ENCODE results near the gene MAN2A2. TPM values are rescaled to one million over a fixed set of nuclear protein-coding genes. Genes with fewer than 3 reads are reported as not detected.
A peak's percentile ranks its signal among the peaks of the same experiment; 100 is the strongest.

MAN2A2 gene
- total RNA-seq, 4 donors from 2014 or later = 76.2 to 188 (median 141) TPM

DNA sequence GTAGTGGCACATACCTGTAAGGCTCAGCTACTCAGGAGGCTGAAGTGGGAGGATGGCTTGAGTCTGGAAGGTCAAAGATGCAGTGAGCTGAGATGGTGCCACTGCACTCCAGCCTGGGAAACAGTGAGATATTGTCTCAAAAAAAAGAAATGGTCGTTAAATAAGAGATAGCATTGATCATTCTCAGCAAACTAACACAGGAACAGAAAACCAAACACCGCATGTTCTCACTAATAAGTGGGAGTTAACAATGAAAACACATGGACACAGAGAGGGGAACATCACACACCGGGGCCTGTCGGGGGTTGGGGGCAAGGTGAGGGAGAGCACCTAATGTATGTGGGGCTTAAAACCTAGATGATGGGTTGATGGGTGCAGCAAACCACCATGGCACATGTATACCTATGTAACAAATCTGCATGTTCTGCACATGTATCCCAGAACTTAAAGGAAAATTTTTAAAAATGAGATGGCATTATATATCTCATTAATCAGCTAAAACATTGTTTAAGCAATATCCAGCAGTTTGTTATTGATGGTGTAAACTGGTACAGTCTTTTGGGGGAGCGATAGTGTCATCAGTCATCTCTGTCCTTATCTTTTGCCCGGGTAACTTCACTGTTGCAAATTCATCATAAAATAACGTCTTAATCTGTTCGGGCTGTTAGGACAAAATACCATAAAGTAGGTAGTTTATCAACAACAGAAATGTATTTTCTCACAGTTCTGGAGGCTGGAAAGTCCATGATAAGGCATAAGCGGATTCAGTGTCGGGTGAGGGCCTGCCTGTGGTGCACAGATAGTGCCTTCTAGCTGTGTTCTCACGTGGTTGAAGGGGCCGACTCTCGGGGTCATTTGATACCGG lies 1.7 kb upstream of the MAN2A2 start:
- H3K27me3 ChIP-seq = no peaks in the 10 kb centered on the region
- DNase-seq = no peak
- peaks cover 0 to 15% (median 10%) of the 10 kb centered on the region in 4 donors for H3K4me1 ChIP-seq
- H3K27ac ChIP-seq = peak overlapping the region; percentile 92 to 96 (median 94)
- peak overlapping the region in 2 of 4 donors; percentile 78 to 97 for H3K4me3 ChIP-seq
- no peaks in the 10 kb centered on the region for H3K9me3 ChIP-seq
- no peak for TF ChIP-seq CTCF (IDR thresholded peaks at IDR 0.05)
- no peak for TF ChIP-seq POLR2A (IDR thresholded peaks at IDR 0.05)
- peaks cover 0 to 15% (median 0%) of the 10 kb centered on the region in 3 donors for H3K36me3 ChIP-seq

- peaks cover 0 to 15% (median 10%) of the 10 kb centered on the region in 4 donors for H3K4me1 ChIP-seq
- peak; percentile 64 to 69 for TF ChIP-seq POLR2A (IDR thresholded peaks at IDR 0.05)
- TF ChIP-seq CTCF (IDR thresholded peaks at IDR 0.05) = peak; percentile 61 to 93 (median 84)
These were observed 862 bp upstream of the MAN2A2 start for GRCh38 chr15:90902040-90902839.

GRCh38 chr15:90903733-90904536 lies 833 bp downstream of the MAN2A2 start:
- H3K27ac ChIP-seq = peak overlapping the region; percentile 92 to 96 (median 94)
- TF ChIP-seq CTCF (IDR thresholded peaks at IDR 0.05) (no peak), POLR2A (IDR thresholded peaks at IDR 0.05) (no peak)
- H3K9me3 ChIP-seq = no peaks in the 10 kb centered on the region
- peaks cover 0 to 15% (median 10%) of the 10 kb centered on the region in 4 donors for H3K4me1 ChIP-seq
- H3K27me3 ChIP-seq = no peaks in the 10 kb centered on the region
- peaks cover 0 to 38% (median 0%) of the 10 kb centered on the region in 3 donors for H3K36me3 ChIP-seq
- peak overlapping the region; percentile 77 to 97 (median 78) for H3K4me3 ChIP-seq
- no peak for DNase-seq

More at GRCh38 chr15:90902040-90902839, 862 bp upstream of the MAN2A2 start:
- DNase-seq = peak; percentile 80 to 93 (median 88)
- Histone ChIP-seq H3K27me3 (no peaks in the 10 kb centered on the region), H3K9me3 (no peaks in the 10 kb centered on the region), H3K27ac (peak overlapping the region; percentile 92 to 96 (median 94)), H3K36me3 (peaks cover 0 to 24% (median 0%) of the 10 kb centered on the region in 3 donors), H3K4me3 (peak overlapping the region; percentile 77 to 97 (median 78))

GRCh38 chr15:90904746-90905145 lies 1.6 kb downstream of the MAN2A2 start:
- TF ChIP-seq POLR2A (IDR thresholded peaks at IDR 0.05) = no peak
- no peak for TF ChIP-seq CTCF (IDR thresholded peaks at IDR 0.05)
- peaks cover 0 to 15% (median 10%) of the 10 kb centered on the region in 4 donors for H3K4me1 ChIP-seq

More at GRCh38 chr15:90904746-90905145, 1.6 kb downstream of the MAN2A2 start:
- H3K36me3 ChIP-seq = peaks cover 0 to 46% (median 0%) of the 10 kb centered on the region in 3 donors
- H3K27me3 ChIP-seq = no peaks in the 10 kb centered on the region
- no peak overlapping the region for H3K4me3 ChIP-seq
- no peak overlapping the region for H3K27ac ChIP-seq
- no peak for DNase-seq
- H3K9me3 ChIP-seq = no peaks in the 10 kb centered on the region

All from Peyer's patch (tissue), 4 donors.